ENCODE data around the gene DEUP1.

- TF ChIP-seq HMGN3 (IDR thresholded peaks at IDR 0.05; ENCODE audit: borderline replicate concordance, extremely low read depth, insufficient read length, low read depth, low read length) (no peak), PKNOX1 (IDR thresholded peaks at IDR 0.05) (no peak), POLR2AphosphoS5 (IDR thresholded peaks at IDR 0.05; ENCODE audit: control insufficient read depth, insufficient read depth, low read depth, low read length) (no peak), CTCF (IDR thresholded peaks at IDR 0.05 in 2 of 3, conservative IDR thresholded peaks at IDR 0.05 in 1 of 3; ENCODE audit: insufficient read depth in 2 of 3, low read depth in 1 of 3, low read length in 3 of 3) (no peak), TRIM24 (IDR thresholded peaks at IDR 0.05) (no peak), E2F6 (IDR thresholded peaks at IDR 0.05; ENCODE audit: borderline replicate concordance in 1 of 2, extremely low read depth in 1 of 2, insufficient read depth in 1 of 2, insufficient read length in 1 of 2, low read depth in 1 of 2, low read length in 1 of 2, poor library complexity in 1 of 2, severe bottlenecking in 1 of 2) (no peak), ZKSCAN8 (CRISPR knock-in tag; IDR thresholded peaks at IDR 0.05) (no peak), SP1 (CRISPR knock-in tag; IDR thresholded peaks at IDR 0.05) (no peak), EP300 (IDR thresholded peaks at IDR 0.05; ENCODE audit: low read length) (no peak), ZBTB33 (CRISPR knock-in tag; IDR thresholded peaks at IDR 0.05) (no peak), CEBPB (tag; IDR thresholded peaks at IDR 0.05) (no peak), ATF1 (CRISPR knock-in tag; IDR thresholded peaks at IDR 0.05) (no peak), ATF1 (tag; IDR thresholded peaks at IDR 0.05) (no peak), GABPA (tag; conservative IDR thresholded peaks at IDR 0.05; ENCODE audit: low read depth) (no peak), GTF2F1 (IDR thresholded peaks at IDR 0.05; ENCODE audit: low read depth, low read length) (no peak)
Observed at GRCh38 chr11:93476796-93477195, 146.3 kb downstream of the DEUP1 start.
